Endodermal cell (in vitro differentiated cells): ENCODE data around the gene CLSTN2. TPM values are rescaled to one million over a fixed set of nuclear protein-coding genes. Genes with fewer than 3 reads are reported as not detected.
A peak's percentile ranks its signal among the peaks of the same experiment; 100 is the strongest.

ENCODE experiments used
- DNase-seq: peaks from one replicate; pipeline ENCODE4 v3.0.0-alpha.2; 2017
- H3K27ac ChIP-seq: 2 replicates; pipeline ENCODE4 v1.5.1; 2013; ENCODE audit warnings: mild to moderate bottlenecking, low read depth, low read length, moderate library complexity
- H3K27me3 ChIP-seq: 2 replicates; pipeline ENCODE4 v1.6.1; 2013; ENCODE audit warnings: mild to moderate bottlenecking, low read length, moderate library complexity; ENCODE audit not compliant: insufficient read depth, control insufficient read depth, poor library complexity, severe bottlenecking
- H3K36me3 ChIP-seq: 2 replicates; pipeline ENCODE4 v1.7.0; 2013; ENCODE audit warnings: mild to moderate bottlenecking, low read length, moderate library complexity; ENCODE audit not compliant: control insufficient read depth, insufficient read depth
- H3K4me1 ChIP-seq: one replicate; pipeline ENCODE4 v1.7.0; 2013; ENCODE audit warnings: low read length; ENCODE audit not compliant: control insufficient read depth, insufficient read depth
- H3K4me3 ChIP-seq: 2 replicates; pipeline ENCODE4 v1.5.1; 2013; ENCODE audit warnings: mild to moderate bottlenecking, low read length, moderate library complexity
- H3K9ac ChIP-seq: 2 replicates; pipeline ENCODE4 v1.6.1; 2013; ENCODE audit warnings: mild to moderate bottlenecking, low read length, moderate library complexity; ENCODE audit not compliant: poor library complexity, severe bottlenecking; ENCODE audit errors: extremely low read depth
- H3K9me3 ChIP-seq: 2 replicates; pipeline ENCODE4 v1.6.1; 2013; ENCODE audit warnings: mild to moderate bottlenecking, low read length, moderate library complexity; ENCODE audit not compliant: control insufficient read depth
- H3K27ac Mint-ChIP-seq: 2 replicates; pipeline ENCODE4 v1.8.0; 2020; ENCODE audit warnings: mixed read lengths
- H3K27me3 Mint-ChIP-seq: 2 replicates; pipeline ENCODE4 v1.8.0; 2021; ENCODE audit warnings: mild to moderate bottlenecking, mixed read lengths; ENCODE audit not compliant: insufficient read depth
- H3K36me3 Mint-ChIP-seq: 2 replicates; pipeline ENCODE4 v1.8.0; 2020; ENCODE audit warnings: low read depth, mixed read lengths
- H3K4me1 Mint-ChIP-seq: 2 replicates; pipeline ENCODE4 v1.8.0; 2020; ENCODE audit warnings: mixed read lengths
- H3K4me3 Mint-ChIP-seq: 2 replicates; pipeline ENCODE4 v1.8.0; 2020; ENCODE audit warnings: mild to moderate bottlenecking, moderate library complexity, mixed read lengths
- H3K9me3 Mint-ChIP-seq: 2 replicates; pipeline ENCODE4 v1.8.0; 2020; ENCODE audit warnings: mild to moderate bottlenecking, mixed read lengths
- WGBS, 2 experiments: methylation state at CpG; one replicate each; pipeline versions ENCODE4 v1.1.5 to v1.1.7; 2013; ENCODE audit warnings: missing lambda C conversion rate in 2 of 2, mixed read lengths in 1 of 2; ENCODE audit not compliant: insufficient coverage in 1 of 2, insufficient read length in 1 of 2; 5-methylcytosine and 5-hydroxymethylcytosine counted together
- total RNA-seq, 2 donors: library from RNA; stranded (reverse); fragmentation: NEBNext Ultra II Directional in 1 of 2; extraction: Animal tissue kit (Norgen Biotek cat#: 25700) in 1 of 2; gene quantifications; 2 replicates in 1 of 2; 3 replicates in 1 of 2; pipeline ENCODE4 v1.2.1, GENCODE V29; 2021
- TF ChIP-seq, protein P1 (sequence below): fragments of 200-600 bp; sonication (generic); conservative IDR thresholded peaks from 2 replicates; pipeline ENCODE4 v1.5.0; 2021; ENCODE audit warnings: antibody characterized with exemption, mild to moderate bottlenecking

Gene CLSTN2
- total RNA-seq, 2 donors from 2014 or later: 0.13 to 0.42 TPM

DNA sequence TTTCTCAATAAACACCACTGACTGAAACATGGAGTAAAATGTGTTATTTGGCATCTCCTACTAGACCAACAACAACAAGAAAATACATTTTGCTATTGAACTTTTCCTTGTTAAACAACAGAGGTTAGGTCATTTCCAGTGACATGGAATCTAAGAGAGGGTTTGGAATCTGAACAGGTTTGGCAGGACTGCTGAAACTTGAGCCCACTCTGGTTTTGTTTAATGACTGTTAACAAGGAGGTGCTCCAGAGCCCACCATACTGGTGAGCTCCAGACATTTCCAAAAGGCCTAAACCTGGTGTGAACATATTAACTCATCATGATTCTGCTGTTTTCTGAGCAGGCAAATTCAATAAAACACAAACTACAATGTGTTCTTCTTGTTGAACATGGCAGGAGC is 412.2 kb downstream of the CLSTN2 start:
- Histone ChIP-seq H3K4me3 (no peak overlapping the region), H3K27me3 (peaks cover 12% of the 10 kb centered on the region), H3K36me3 (no peaks in the 10 kb centered on the region), H3K4me1 (no peaks in the 10 kb centered on the region), H3K9me3 (no peaks in the 10 kb centered on the region), H3K9ac (no peak overlapping the region), H3K27ac (no peak overlapping the region)
- Mint-ChIP-seq H3K4me3 (no peak overlapping the region), H3K27me3 (peaks cover 30% of the 10 kb centered on the region), H3K4me1 (peaks cover 27% of the 10 kb centered on the region), H3K27ac (no peak overlapping the region), H3K36me3 (no peaks in the 10 kb centered on the region), H3K9me3 (no peaks in the 10 kb centered on the region)
- TF ChIP-seq, protein P1, sequence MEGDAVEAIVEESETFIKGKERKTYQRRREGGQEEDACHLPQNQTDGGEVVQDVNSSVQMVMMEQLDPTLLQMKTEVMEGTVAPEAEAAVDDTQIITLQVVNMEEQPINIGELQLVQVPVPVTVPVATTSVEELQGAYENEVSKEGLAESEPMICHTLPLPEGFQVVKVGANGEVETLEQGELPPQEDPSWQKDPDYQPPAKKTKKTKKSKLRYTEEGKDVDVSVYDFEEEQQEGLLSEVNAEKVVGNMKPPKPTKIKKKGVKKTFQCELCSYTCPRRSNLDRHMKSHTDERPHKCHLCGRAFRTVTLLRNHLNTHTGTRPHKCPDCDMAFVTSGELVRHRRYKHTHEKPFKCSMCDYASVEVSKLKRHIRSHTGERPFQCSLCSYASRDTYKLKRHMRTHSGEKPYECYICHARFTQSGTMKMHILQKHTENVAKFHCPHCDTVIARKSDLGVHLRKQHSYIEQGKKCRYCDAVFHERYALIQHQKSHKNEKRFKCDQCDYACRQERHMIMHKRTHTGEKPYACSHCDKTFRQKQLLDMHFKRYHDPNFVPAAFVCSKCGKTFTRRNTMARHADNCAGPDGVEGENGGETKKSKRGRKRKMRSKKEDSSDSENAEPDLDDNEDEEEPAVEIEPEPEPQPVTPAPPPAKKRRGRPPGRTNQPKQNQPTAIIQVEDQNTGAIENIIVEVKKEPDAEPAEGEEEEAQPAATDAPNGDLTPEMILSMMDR: no peak
- DNase-seq: no peak

DNA sequence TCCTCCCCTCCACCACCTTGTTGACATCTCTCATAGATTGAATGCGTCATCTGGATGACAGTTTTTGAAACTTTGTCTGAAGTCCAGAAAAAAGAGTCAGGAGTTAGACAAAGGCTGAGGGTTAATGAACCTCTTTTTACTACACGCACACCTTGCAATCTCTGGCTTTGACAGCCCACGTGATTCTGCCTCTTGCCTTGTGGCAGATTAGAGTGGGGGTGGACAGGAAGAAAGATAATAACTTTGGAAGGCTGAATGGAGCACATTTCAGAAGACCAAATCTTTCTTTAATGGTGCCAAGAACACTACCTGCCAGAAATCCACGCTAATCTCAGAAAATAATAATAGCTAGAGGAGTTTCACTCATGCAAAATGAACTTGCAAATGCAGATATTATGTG is 415.0 kb downstream of the CLSTN2 start:
- Histone ChIP-seq H3K4me1 (no peaks in the 10 kb centered on the region), H3K27ac (no peak overlapping the region), H3K4me3 (no peak overlapping the region), H3K9me3 (no peaks in the 10 kb centered on the region), H3K27me3 (peaks cover 12% of the 10 kb centered on the region), H3K36me3 (no peaks in the 10 kb centered on the region), H3K9ac (no peak overlapping the region)
- TF ChIP-seq, protein P1: no peak
- H3K9me3 Mint-ChIP-seq: no peaks in the 10 kb centered on the region
- no peak overlapping the region for H3K4me3 Mint-ChIP-seq
- DNase-seq: no peak
- H3K27ac Mint-ChIP-seq: no peak overlapping the region
- 93 to 97% methylated on average over 3 to 4 of the region's 4 CpGs for WGBS, 2 experiments
- H3K4me1 Mint-ChIP-seq: peaks cover 14% of the 10 kb centered on the region
- peaks cover 24% of the 10 kb centered on the region for H3K27me3 Mint-ChIP-seq
- no peaks in the 10 kb centered on the region for H3K36me3 Mint-ChIP-seq

DNA sequence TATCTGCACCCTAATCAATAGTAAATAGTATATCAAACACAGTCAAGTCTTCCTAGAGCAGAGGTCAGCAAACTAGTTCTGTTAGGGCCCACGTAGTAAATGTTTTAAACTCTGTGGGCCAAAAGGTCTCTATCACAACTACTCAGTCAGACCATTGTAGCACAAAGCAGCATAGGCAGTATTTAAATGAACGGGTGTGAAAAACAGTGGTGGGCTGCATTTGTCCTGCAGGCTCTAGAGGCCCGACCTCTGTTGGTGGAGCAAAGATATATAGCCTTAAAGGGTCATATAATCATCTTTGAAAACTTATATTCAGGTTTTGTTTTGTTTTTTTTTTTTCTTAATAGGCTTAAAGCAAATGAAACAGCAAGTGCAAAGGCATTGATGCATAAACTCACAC is 416.5 kb downstream of the CLSTN2 start:
- H3K36me3 Mint-ChIP-seq: no peaks in the 10 kb centered on the region
- H3K4me1 ChIP-seq: peaks cover 3% of the 10 kb centered on the region

More for the DNA sequence above, 416.5 kb downstream of the CLSTN2 start:
- Mint-ChIP-seq H3K27me3 (peaks cover 16% of the 10 kb centered on the region), H3K4me1 (peaks cover 13% of the 10 kb centered on the region), H3K27ac (no peak overlapping the region), H3K4me3 (no peak overlapping the region), H3K9me3 (no peaks in the 10 kb centered on the region)
- DNase-seq: no peak
- peaks cover 2% of the 10 kb centered on the region for H3K27me3 ChIP-seq
- H3K4me3 ChIP-seq: no peak overlapping the region
- no peaks in the 10 kb centered on the region for H3K9me3 ChIP-seq
- TF ChIP-seq, protein P1: peak; percentile 43
- H3K27ac ChIP-seq: no peak overlapping the region
- no peak overlapping the region for H3K9ac ChIP-seq
- H3K36me3 ChIP-seq: no peaks in the 10 kb centered on the region
- 50 to 52% methylated on average over 1 to 3 of the region's 3 CpGs for WGBS, 2 experiments
